Lung (tissue), 12 donors: ENCODE measurements around the gene C9orf152. TPM values are rescaled to one million over a fixed set of nuclear protein-coding genes. Genes with fewer than 3 reads are reported as not detected.

Source experiments
- ATAC-seq: fragments of 200-7000 bp; cut with Tn5 transposase; one replicate; pipeline ENCODE4 v1.9.1; 2020; ENCODE audit warnings: moderate number of reproducible peaks; ENCODE audit not compliant: insufficient read depth, low FRiP score
- DNase-seq, 3 donors: peaks; one replicate each; pipeline ENCODE4 v3.0.0-alpha.2; 2013 to 2017
- H3K27ac ChIP-seq, 2 donors: one replicate each; pipeline ENCODE4 v1.5.1; 2013; ENCODE audit warnings: mild to moderate bottlenecking in 2 of 2, moderate library complexity in 2 of 2, control low read depth in 1 of 2, inconsistent platforms in 1 of 2, low read depth in 1 of 2, low read length in 1 of 2
- H3K27me3 ChIP-seq, 3 donors: one replicate each; pipeline ENCODE4 v1.5.1; 2013; ENCODE audit warnings: low read length in 2 of 3; ENCODE audit not compliant: control insufficient read depth in 3 of 3, insufficient read depth in 3 of 3
- H3K36me3 ChIP-seq, 4 donors: one replicate each; pipeline ENCODE4 v1.5.1; 2013; ENCODE audit warnings: low read length in 4 of 4, mild to moderate bottlenecking in 1 of 4, moderate library complexity in 1 of 4; ENCODE audit not compliant: control insufficient read depth in 4 of 4, insufficient read depth in 4 of 4
- H3K4me1 ChIP-seq, 5 donors: one replicate each; pipeline ENCODE4 v1.5.1; 2013; ENCODE audit warnings: low read length in 5 of 5, mild to moderate bottlenecking in 2 of 5, moderate library complexity in 1 of 5; ENCODE audit not compliant: control insufficient read depth in 5 of 5, insufficient read depth in 5 of 5
- H3K4me3 ChIP-seq: one replicate; pipeline ENCODE4 v1.5.1; 2013; ENCODE audit warnings: mild to moderate bottlenecking, control low read depth, moderate library complexity
- H3K9ac ChIP-seq, 2 donors: one replicate each; pipeline ENCODE4 v1.5.1; 2013; ENCODE audit warnings: low read length in 2 of 2, control low read depth in 1 of 2; ENCODE audit not compliant: insufficient read depth in 1 of 2
- H3K9me3 ChIP-seq, 4 donors: one replicate each; pipeline ENCODE4 v1.5.1; 2013; ENCODE audit warnings: low read length in 3 of 4, mild to moderate bottlenecking in 1 of 4, moderate library complexity in 1 of 4; ENCODE audit not compliant: control insufficient read depth in 4 of 4, insufficient read depth in 3 of 4
- WGBS, 2 donors: extraction: QIAGEN DNeasy Blood & Tissue Kit; methylation state at CpG; one replicate each; pipeline ENCODE4 v1.1.7; 2013; 5-methylcytosine and 5-hydroxymethylcytosine counted together
- polyA plus RNA-seq, 2 donors: library from polyadenylated mRNA; stranded (reverse); fragments of 200-250 nt; gene quantifications; one replicate each; pipeline ENCODE4 v1.2.1, GENCODE V29; 2013
- total RNA-seq, 2 donors: library from RNA; depleted of rRNA in 1 of 2; stranded (reverse); fragments of >200 nt in 1 of 2; gene quantifications; one replicate each; pipeline ENCODE4 v1.2.1, GENCODE V29; 2014 to 2021
- TF ChIP-seq, protein P1 (sequence below): IDR thresholded peaks from 2 replicates; pipeline ENCODE4 v1.5.1; 2012; ENCODE audit warnings: mild to moderate bottlenecking; ENCODE audit errors: control extremely low read depth, extremely low read depth
- donor health status: control.
- donor health status: control.
- donor health status: Bipolar disorder and iron deficiency.
- donor health status: healthy.
- donor health status: DM: yes; HTN: yes; CAD: no.

The C9orf152 gene
- total and polyA plus RNA-seq, 4 donors = 4.2 to 16.8 (median 11.2) TPM

DNA sequence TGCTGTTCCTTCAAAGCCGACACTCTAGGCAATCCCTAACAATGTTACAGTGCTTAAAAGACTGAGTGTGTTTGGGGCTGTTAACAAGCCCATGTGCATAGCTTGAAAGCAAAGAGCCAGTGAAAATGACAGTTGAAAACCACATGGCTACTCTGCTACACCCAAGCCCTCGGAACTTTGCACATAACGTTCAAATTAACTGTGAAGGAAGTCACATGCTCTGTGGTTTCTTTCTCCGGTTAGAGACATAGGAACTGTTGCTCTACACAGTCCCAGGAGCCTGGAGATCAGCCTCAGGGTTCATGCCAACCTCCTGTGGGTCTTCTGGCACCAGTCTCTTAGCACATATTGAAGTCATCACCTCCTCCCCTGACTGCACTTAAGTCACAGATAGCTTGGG is 51.1 kb downstream of the C9orf152 start:
- H3K27me3 ChIP-seq = no peaks in the 10 kb centered on the region
- no peak overlapping the region for H3K4me3 ChIP-seq
- TF ChIP-seq, protein P1, sequence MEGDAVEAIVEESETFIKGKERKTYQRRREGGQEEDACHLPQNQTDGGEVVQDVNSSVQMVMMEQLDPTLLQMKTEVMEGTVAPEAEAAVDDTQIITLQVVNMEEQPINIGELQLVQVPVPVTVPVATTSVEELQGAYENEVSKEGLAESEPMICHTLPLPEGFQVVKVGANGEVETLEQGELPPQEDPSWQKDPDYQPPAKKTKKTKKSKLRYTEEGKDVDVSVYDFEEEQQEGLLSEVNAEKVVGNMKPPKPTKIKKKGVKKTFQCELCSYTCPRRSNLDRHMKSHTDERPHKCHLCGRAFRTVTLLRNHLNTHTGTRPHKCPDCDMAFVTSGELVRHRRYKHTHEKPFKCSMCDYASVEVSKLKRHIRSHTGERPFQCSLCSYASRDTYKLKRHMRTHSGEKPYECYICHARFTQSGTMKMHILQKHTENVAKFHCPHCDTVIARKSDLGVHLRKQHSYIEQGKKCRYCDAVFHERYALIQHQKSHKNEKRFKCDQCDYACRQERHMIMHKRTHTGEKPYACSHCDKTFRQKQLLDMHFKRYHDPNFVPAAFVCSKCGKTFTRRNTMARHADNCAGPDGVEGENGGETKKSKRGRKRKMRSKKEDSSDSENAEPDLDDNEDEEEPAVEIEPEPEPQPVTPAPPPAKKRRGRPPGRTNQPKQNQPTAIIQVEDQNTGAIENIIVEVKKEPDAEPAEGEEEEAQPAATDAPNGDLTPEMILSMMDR = no peak
- peak overlapping the region in 1 of 2 donors; percentile 57 for H3K27ac ChIP-seq
- peaks cover 4 to 56% (median 7%) of the 10 kb centered on the region in 5 donors for H3K4me1 ChIP-seq
- no peak for DNase-seq
- H3K9ac ChIP-seq = no peak overlapping the region
- H3K9me3 ChIP-seq = no peaks in the 10 kb centered on the region
- peak; percentile 53 for ATAC-seq
- WGBS, 2 donors = 10 to 19% methylated on average over 4 of the region's 4 CpGs
- peaks cover 7 to 8% (median 7%) of the 10 kb centered on the region in 4 donors for H3K36me3 ChIP-seq

DNA sequence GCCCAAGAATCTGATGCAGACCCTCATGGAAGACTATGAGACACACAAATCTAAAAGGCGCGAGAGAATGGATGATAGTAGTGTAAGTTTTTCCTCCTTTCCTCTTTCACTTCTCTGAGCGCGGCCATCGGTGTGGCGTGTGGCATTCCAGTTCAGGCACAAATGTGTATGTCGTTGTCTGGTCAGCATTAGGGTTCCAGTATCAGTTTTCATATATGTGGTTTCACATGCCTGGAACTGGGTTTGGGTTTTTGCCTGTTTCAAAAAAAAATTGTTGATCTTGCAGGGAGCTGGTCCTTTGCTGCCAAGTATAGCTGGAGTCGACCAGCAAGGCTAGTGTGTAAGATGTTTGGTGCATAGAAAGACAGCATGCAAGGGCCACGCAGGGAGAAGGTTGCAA is 51.5 kb downstream of the C9orf152 start:
- no peaks in the 10 kb centered on the region for H3K9me3 ChIP-seq
- no peak overlapping the region for H3K9ac ChIP-seq
- no peak for ATAC-seq
- peaks cover 6 to 53% (median 7%) of the 10 kb centered on the region in 5 donors for H3K4me1 ChIP-seq
- H3K36me3 ChIP-seq = peaks cover 7 to 8% (median 7%) of the 10 kb centered on the region in 4 donors
- no peak overlapping the region for H3K4me3 ChIP-seq
- TF ChIP-seq, protein P1 = no peak
- no peak overlapping the region for H3K27ac ChIP-seq
- WGBS, 2 donors = 54 to 67% methylated on average over 9 of the region's 9 CpGs
- DNase-seq = no peak
- no peaks in the 10 kb centered on the region for H3K27me3 ChIP-seq

DNA sequence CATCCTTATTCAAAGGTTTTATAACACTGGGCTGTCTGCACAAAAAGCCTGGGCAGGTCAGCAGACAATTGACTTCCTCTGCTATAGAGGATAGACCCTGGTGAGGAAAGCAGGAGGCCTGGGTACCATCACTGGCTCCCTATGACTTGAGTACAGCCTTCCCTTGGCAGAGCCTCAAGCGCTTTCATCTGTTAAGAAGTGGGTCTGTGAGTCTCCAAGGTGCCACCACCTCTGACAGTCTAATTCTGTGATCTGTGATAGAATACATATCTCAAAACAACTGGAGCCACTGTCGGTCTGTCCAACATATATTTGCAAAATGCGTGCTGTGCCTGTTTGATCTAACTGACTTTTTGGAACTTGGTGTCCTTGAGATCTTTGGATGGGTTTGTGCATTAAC is 52.2 kb downstream of the C9orf152 start:
- Histone ChIP-seq H3K9ac (no peak overlapping the region), H3K36me3 (peaks cover 3 to 8% (median 6%) of the 10 kb centered on the region in 4 donors), H3K27me3 (no peaks in the 10 kb centered on the region), H3K9me3 (no peaks in the 10 kb centered on the region), H3K4me3 (no peak overlapping the region), H3K27ac (no peak overlapping the region), H3K4me1 (peaks cover 6 to 47% (median 11%) of the 10 kb centered on the region in 5 donors)
- WGBS, 2 donors = 80 to 91% methylated on average over 3 of the region's 3 CpGs
- DNase-seq (no peak), ATAC-seq (no peak)
- TF ChIP-seq, protein P1 = no peak

DNA sequence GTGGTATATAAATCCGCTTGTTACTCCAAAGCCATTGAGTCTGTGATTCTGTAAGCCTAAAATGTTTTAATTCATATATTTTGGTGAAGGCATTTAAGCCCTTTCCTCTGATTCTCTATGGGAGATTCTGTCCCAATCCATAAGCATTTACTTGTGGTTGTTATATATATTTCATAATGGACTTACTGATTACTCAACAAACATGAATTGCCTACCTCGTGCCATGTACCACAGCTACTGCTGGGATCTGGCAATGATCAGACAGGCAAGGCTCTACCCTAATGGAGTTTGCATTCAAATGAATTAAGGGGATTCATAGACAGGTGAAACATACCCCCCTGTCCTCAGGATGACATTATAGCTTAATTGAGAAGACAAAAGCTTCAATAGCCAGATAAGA is 54.5 kb downstream of the C9orf152 start:
- WGBS, 2 donors = 46 to 70% methylated on average over 2 of the region's 2 CpGs
- H3K4me1 ChIP-seq = peaks cover 6 to 42% (median 17%) of the 10 kb centered on the region in 5 donors

More for the DNA sequence above, 54.5 kb downstream of the C9orf152 start:
- TF ChIP-seq, protein P1 = no peak
- Histone ChIP-seq H3K4me3 (no peak overlapping the region), H3K36me3 (peaks cover 0 to 4% (median 2%) of the 10 kb centered on the region in 4 donors), H3K27ac (no peak overlapping the region), H3K27me3 (no peaks in the 10 kb centered on the region), H3K9ac (no peak overlapping the region), H3K9me3 (peaks cover 0 to 7% (median 0%) of the 10 kb centered on the region in 4 donors)
- no peak for ATAC-seq
- DNase-seq = no peak
